H1 (cell line): ENCODE measurements around the gene ARFRP1. TPM values are rescaled to one million over a fixed set of nuclear protein-coding genes. Genes with fewer than 3 reads are reported as not detected.

Source experiments
- CTCF ChIA-PET: fragments of 300-600 bp; sonication (Branson Sonifier 250); formaldehyde crosslinking; loops from one replicate; lab custom pipeline; 2021; ENCODE audit not compliant: partially characterized antibody; lab: Charles Lee
- POLR2A ChIA-PET: fragments of 300-600 bp; sonication (Branson Sonifier 250); formaldehyde crosslinking; loops from one replicate; lab custom pipeline; 2021; ENCODE audit warnings: inconsistent platforms; ENCODE audit not compliant: partially characterized antibody; lab: Charles Lee
- DNase-seq, 2 experiments: peaks; one replicate each; pipeline versions ENCODE4 v3.0.0 to v3.0.0-alpha.2; 2010 to 2022; ENCODE audit warnings: low spot score in 2 of 2, low read depth in 1 of 2, mixed read lengths in 1 of 2
- FAIRE-seq: peaks from 2 replicates; lab custom pipeline; 2011; peaks lifted over from hg19 to GRCh38; lab: Jason Lieb, UNC
- H2AFZ ChIP-seq: 2 replicates; pipeline ENCODE4 v1.8.1; 2012; ENCODE audit warnings: low read length, inconsistent platforms
- H2AK5ac ChIP-seq: 2 replicates; pipeline ENCODE4 v1.6.1; 2013; ENCODE audit warnings: low read depth, low read length
- H2BK120ac ChIP-seq: replicated peaks from 2 replicates; pipeline ENCODE3; 2013; ENCODE audit warnings: low read depth, low read length, inconsistent platforms
- H2BK12ac ChIP-seq: 2 replicates; pipeline ENCODE4 v1.6.1; 2013; ENCODE audit warnings: low read depth, low read length
- H2BK15ac ChIP-seq: 2 replicates; pipeline ENCODE4 v1.6.1; 2013; ENCODE audit warnings: low read length
- H2BK20ac ChIP-seq: 2 replicates; pipeline ENCODE4 v1.6.1; 2013; ENCODE audit warnings: low read length
- H2BK5ac ChIP-seq: 2 replicates; pipeline ENCODE4 v1.6.1; 2013; ENCODE audit warnings: low read depth, low read length
- H3K14ac ChIP-seq: 2 replicates; pipeline ENCODE4 v1.6.1; 2013; ENCODE audit warnings: inconsistent platforms; ENCODE audit not compliant: insufficient read length
- H3K18ac ChIP-seq: 2 replicates; pipeline ENCODE4 v1.6.1; 2013; ENCODE audit warnings: low read length; ENCODE audit errors: extremely low read depth
- H3K23ac ChIP-seq: 2 replicates; pipeline ENCODE4 v1.6.1; 2013; ENCODE audit warnings: inconsistent platforms; ENCODE audit not compliant: insufficient read length
- H3K23me2 ChIP-seq: 2 replicates; pipeline ENCODE4 v1.6.1; 2013; ENCODE audit warnings: low read depth, low read length
- H3K27ac ChIP-seq: 2 replicates; pipeline ENCODE4 v1.6.1; 2011; ENCODE audit warnings: low read depth, low read length, inconsistent platforms
- H3K27me3 ChIP-seq, 4 experiments: replicated peaks in 1 of 4; 1 replicate in 1 of 4; 2 replicates in 3 of 4; pipeline versions ENCODE4 v1.6.1 to v1.8.1; 2011 to 2013; ENCODE audit warnings: low read length in 3 of 4, mild to moderate bottlenecking in 3 of 4, inconsistent platforms in 2 of 4, mixed read lengths in 2 of 4, moderate library complexity in 1 of 4; ENCODE audit not compliant: control insufficient read depth in 3 of 4, insufficient read depth in 3 of 4; ENCODE audit errors: extremely low read depth in 1 of 4
- H3K36me3 ChIP-seq, 4 experiments: 2 replicates each; pipeline versions ENCODE4 v1.6.1 to v1.8.1; 2011 to 2013; ENCODE audit warnings: mild to moderate bottlenecking in 4 of 4, low read length in 3 of 4, moderate library complexity in 2 of 4, control low read depth in 1 of 4, inconsistent platforms in 1 of 4; ENCODE audit not compliant: insufficient read depth in 4 of 4, control insufficient read depth in 2 of 4
- H3K4ac ChIP-seq: replicated peaks from 2 replicates; pipeline ENCODE3; 2013; ENCODE audit warnings: low read length, low read depth, mixed read lengths, inconsistent platforms; ENCODE audit not compliant: insufficient read length
- H3K4me1 ChIP-seq, 4 experiments: replicated peaks in 1 of 4; 1 replicate in 1 of 4; 2 replicates in 3 of 4; pipeline versions ENCODE4 v1.6.1 to v1.8.1; 2011 to 2013; ENCODE audit warnings: low read length in 3 of 4, inconsistent platforms in 2 of 4, mixed read lengths in 1 of 4; ENCODE audit not compliant: insufficient read depth in 4 of 4, control insufficient read depth in 3 of 4
- H3K4me2 ChIP-seq, 2 experiments: 2 replicates each; pipeline versions ENCODE4 v1.6.1 to v1.8.1; 2011 to 2013; ENCODE audit warnings: low read depth in 2 of 2, low read length in 2 of 2, control low read depth in 1 of 2, inconsistent platforms in 1 of 2, mild to moderate bottlenecking in 1 of 2; ENCODE audit not compliant: insufficient read depth in 1 of 2
- H3K4me3 ChIP-seq, 4 experiments: fragments of 200-600, 300-600 bp in 1 of 4; sonication (generic), shearing (Covaris generic), sonication (Bioruptor Twin) in 1 of 4; 2 replicates each; pipeline versions ENCODE4 v1.5.1 to v1.8.1; 2011 to 2016; ENCODE audit warnings: low read length in 4 of 4, low read depth in 3 of 4, control low read depth in 2 of 4, inconsistent platforms in 2 of 4, mild to moderate bottlenecking in 2 of 4, mixed read lengths in 1 of 4, moderate library complexity in 1 of 4; ENCODE audit not compliant: insufficient read depth in 2 of 4; ENCODE audit errors: extremely low read depth in 1 of 4
- H3K56ac ChIP-seq: replicated peaks from 2 replicates; pipeline ENCODE3; 2013; ENCODE audit warnings: low read depth, mild to moderate bottlenecking, mixed read lengths, low read length, inconsistent platforms; ENCODE audit not compliant: insufficient read length
- H3K79me1 ChIP-seq: 2 replicates; pipeline ENCODE4 v1.6.1; 2013; ENCODE audit warnings: low read depth, low read length, control low read depth
- H3K79me2 ChIP-seq, 2 experiments: 2 replicates each; pipeline versions ENCODE4 v1.6.1 to v1.8.1; 2012 to 2013; ENCODE audit warnings: low read length in 2 of 2, mild to moderate bottlenecking in 2 of 2, inconsistent platforms in 1 of 2; ENCODE audit not compliant: insufficient read depth in 2 of 2, control insufficient read depth in 1 of 2
- H3K9ac ChIP-seq, 4 experiments: replicated peaks in 1 of 4; 1 replicate in 1 of 4; 2 replicates in 3 of 4; pipeline versions ENCODE4 v1.6.1 to v1.8.1; 2011 to 2013; ENCODE audit warnings: low read depth in 3 of 4, low read length in 3 of 4, control low read depth in 2 of 4, mild to moderate bottlenecking in 2 of 4, moderate library complexity in 2 of 4, inconsistent platforms in 1 of 4; ENCODE audit errors: extremely low read depth in 1 of 4
- H3K9me3 ChIP-seq, 2 experiments: 2 replicates each; pipeline versions ENCODE4 v1.6.1 to v1.8.1; 2012 to 2013; ENCODE audit warnings: mild to moderate bottlenecking in 2 of 2, moderate library complexity in 2 of 2, control low read depth in 1 of 2, inconsistent platforms in 1 of 2, low read depth in 1 of 2, low read length in 1 of 2, mixed read lengths in 1 of 2; ENCODE audit not compliant: insufficient read depth in 2 of 2
- H4K20me1 ChIP-seq, 2 experiments: replicated peaks in 1 of 2; 2 replicates each; pipeline versions ENCODE3 to v1.8.1; 2011 to 2013; ENCODE audit warnings: inconsistent platforms in 2 of 2, low read length in 2 of 2, mild to moderate bottlenecking in 1 of 2; ENCODE audit not compliant: insufficient read depth in 2 of 2, control insufficient read depth in 1 of 2
- H4K5ac ChIP-seq: 2 replicates; pipeline ENCODE4 v1.6.1; 2013; ENCODE audit warnings: low read length, low read depth, mixed read lengths, inconsistent platforms; ENCODE audit not compliant: insufficient read length
- H4K8ac ChIP-seq: 2 replicates; pipeline ENCODE4 v1.8.0; 2013; ENCODE audit warnings: mild to moderate bottlenecking, moderate library complexity, low read length, inconsistent platforms; ENCODE audit not compliant: insufficient read depth; ENCODE audit errors: extremely low read depth
- H4K91ac ChIP-seq: replicated peaks from 2 replicates; pipeline ENCODE3; 2013; ENCODE audit warnings: low read length, mixed read lengths, inconsistent platforms; ENCODE audit not compliant: insufficient read length
- BRCA1 ChIP-seq: IDR thresholded peaks from 2 replicates; pipeline ENCODE4 v1.6.1; 2012; ENCODE audit warnings: low read depth, low read length, improper control_type of control experiment
- CBX5 ChIP-seq: fragments of 300-800, 300-1000 bp; sonication (generic); IDR thresholded peaks from 2 replicates; pipeline ENCODE4 v1.7.1; 2016; ENCODE audit warnings: antibody characterized with exemption, low read length, low read depth
- CEBPB ChIP-seq: IDR thresholded peaks from 2 replicates; pipeline ENCODE4 v1.6.1; 2012; ENCODE audit warnings: low read depth, low read length
- PHF8 ChIP-seq: fragments of 200-600 bp; sonication (generic); conservative IDR thresholded peaks from 2 replicates; pipeline ENCODE4 v1.7.1; 2012; ENCODE audit warnings: low read depth, mild to moderate bottlenecking, inconsistent platforms, low read length, moderate library complexity
- RNF2 ChIP-seq: fragments of 200-900, 300-1000 bp; sonication (generic); IDR thresholded peaks from 2 replicates; pipeline ENCODE4 v1.7.1; 2016; ENCODE audit warnings: borderline replicate concordance, low read depth, mild to moderate bottlenecking, antibody characterized with exemption, low read length; ENCODE audit not compliant: poor library complexity, severe bottlenecking; ENCODE audit errors: missing control alignments
- RXRA ChIP-seq: IDR thresholded peaks from 2 replicates; pipeline ENCODE4 v1.6.1; 2011; ENCODE audit warnings: low read depth, mild to moderate bottlenecking, low read length, moderate library complexity; ENCODE audit not compliant: insufficient read depth
- TAF1 ChIP-seq: IDR thresholded peaks from 2 replicates; pipeline ENCODE4 v1.6.1; 2011; ENCODE audit warnings: mild to moderate bottlenecking, low read depth, low read length
- TAF7 ChIP-seq: optimal IDR thresholded peaks from 2 replicates; pipeline ENCODE3; 2011; ENCODE audit warnings: low read depth, mild to moderate bottlenecking, inconsistent platforms, low read length, moderate library complexity, borderline replicate concordance
- WGBS, 2 experiments: shearing (Covaris generic) in 1 of 2; methylation state at CpG; one replicate each; pipeline versions ENCODE4 v1.1.6 to v1.1.7; 2013 to 2015; ENCODE audit warnings: low lambda C conversion rate in 2 of 2, mixed read lengths in 2 of 2, inconsistent platforms in 1 of 2, low coverage in 1 of 2, missing lambda C conversion rate in 1 of 2; ENCODE audit not compliant: insufficient replicate concordance in 2 of 2, insufficient coverage in 1 of 2, insufficient read length in 1 of 2; ENCODE audit errors: extremely low coverage in 1 of 2, missing lambda C conversion rate in 1 of 2; 5-methylcytosine and 5-hydroxymethylcytosine counted together
- polyA plus RNA-seq, 7 experiments: library from polyadenylated mRNA; depleted of rRNA in 3 of 7; stranded (reverse) in 5 of 7; unstranded in 2 of 7; fragments of >200 nt in 5 of 7; fragments of 200-250 nt in 2 of 7; gene quantifications; 1 replicate in 5 of 7; 2 replicates in 1 of 7; 4 replicates in 1 of 7; pipeline versions ENCODE4 v1.2.1 to v1.2.3, GENCODE V29; 2011 to 2013; ENCODE audit warnings: missing spikeins in 2 of 7, mixed read lengths in 2 of 7
- total RNA-seq: library from RNA; stranded (reverse); fragmentation: NEBNext Ultra II Directional; extraction: Animal tissue kit (Norgen Biotek cat#: 25700); gene quantifications from 2 replicates; pipeline ENCODE4 v1.2.1, GENCODE V29; 2021
- TF ChIP-seq, protein P1 (sequence below): IDR thresholded peaks from 2 replicates; pipeline ENCODE4 v1.6.1; 2011; ENCODE audit warnings: low read length, improper control_type of control experiment

Gene ARFRP1
- total and polyA plus RNA-seq, 2 of the 8 experiments (the other 6 are each of a cell fraction or from before 2014, with no cell fraction given), result 12.9 to 22.9 TPM

DNA sequence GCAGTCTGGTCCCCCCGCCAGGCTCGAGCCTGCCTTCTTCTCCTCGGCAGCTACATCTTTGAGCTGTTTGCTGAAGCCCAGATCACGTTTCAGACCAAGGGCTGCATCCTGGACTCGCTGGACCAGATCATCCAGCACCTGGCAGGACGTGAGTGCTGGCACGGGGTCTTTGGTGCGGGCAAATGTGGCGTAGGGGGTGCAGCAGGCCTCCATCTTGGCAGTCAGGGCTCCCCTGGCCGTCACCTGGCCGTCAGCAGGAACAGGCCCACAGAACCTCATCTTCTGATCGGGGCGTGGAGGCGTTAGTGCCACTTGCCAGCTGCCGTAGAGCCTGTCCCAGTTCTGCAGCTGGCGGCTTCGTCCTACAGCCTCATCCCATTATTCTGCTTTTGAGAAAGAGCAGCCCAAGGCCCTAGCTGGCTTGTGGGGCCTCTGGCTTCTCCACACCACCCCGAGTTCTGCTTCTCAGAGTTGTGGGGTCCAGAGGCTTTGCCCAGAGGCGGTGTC, 27.9 kb downstream of the ARFRP1 start:
- TF ChIP-seq RXRA (no peak), CEBPB (no peak), TAF7 (no peak), TAF1 (no peak), BRCA1 (no peak), PHF8 (no peak), RNF2 (no peak), CBX5 (no peak)
- TF ChIP-seq, protein P1, sequence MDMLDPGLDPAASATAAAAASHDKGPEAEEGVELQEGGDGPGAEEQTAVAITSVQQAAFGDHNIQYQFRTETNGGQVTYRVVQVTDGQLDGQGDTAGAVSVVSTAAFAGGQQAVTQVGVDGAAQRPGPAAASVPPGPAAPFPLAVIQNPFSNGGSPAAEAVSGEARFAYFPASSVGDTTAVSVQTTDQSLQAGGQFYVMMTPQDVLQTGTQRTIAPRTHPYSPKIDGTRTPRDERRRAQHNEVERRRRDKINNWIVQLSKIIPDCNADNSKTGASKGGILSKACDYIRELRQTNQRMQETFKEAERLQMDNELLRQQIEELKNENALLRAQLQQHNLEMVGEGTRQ, result no peak
- 89% methylated on average over 19 of the region's 19 CpGs; no CpG with 5 or more reads in 1 of the 2 experiments for WGBS, 2 experiments
- H2BK20ac ChIP-seq, result no peak overlapping the region

More for the DNA sequence above, 27.9 kb downstream of the ARFRP1 start:
- H4K20me1 ChIP-seq, result peaks cover 0 to 7% of the 10 kb centered on the region in 2 experiments
- H3K27me3 ChIP-seq, result no peaks in the 10 kb centered on the region
- H4K5ac ChIP-seq, result no peak overlapping the region
- H2BK5ac ChIP-seq, result no peak overlapping the region
- H2AK5ac ChIP-seq, result no peak overlapping the region
- H3K9ac ChIP-seq, result no peak overlapping the region
- ChIA-PET CTCF (interaction anchor here (0.9 to 1.1 kb wide), 2 partner anchors 22 to 141 kb away, joined by 3 to 4 read pairs; partner anchors contain the start of gene RTEL1), POLR2A (interaction anchor here (0.9 to 1.7 kb wide), 4 partner anchors 9 to 22 kb away, joined by 4 to 6 read pairs (median 6); partner anchors contain the start of gene RTEL1)
- H3K9me3 ChIP-seq, result no peaks in the 10 kb centered on the region
- no peak overlapping the region for H3K4me3 ChIP-seq
- no peak overlapping the region for H2BK12ac ChIP-seq
- H3K79me1 ChIP-seq, result no peaks in the 10 kb centered on the region
- H2BK15ac ChIP-seq, result no peak overlapping the region
- no peak overlapping the region for H4K8ac ChIP-seq
- no peak overlapping the region for H2AFZ ChIP-seq
- no peak overlapping the region for H3K18ac ChIP-seq
- no peak overlapping the region for H3K4ac ChIP-seq
- no peaks in the 10 kb centered on the region for H3K79me2 ChIP-seq
- DNase-seq (no peak), FAIRE-seq (no peak)
- no peak overlapping the region for H4K91ac ChIP-seq
- H3K27ac ChIP-seq, result no peak overlapping the region; the same call in 1 of the 2 replicates
- no peak overlapping the region for H2BK120ac ChIP-seq
- H3K14ac ChIP-seq, result no peak overlapping the region
- peaks cover 0 to 5% (median 2%) of the 10 kb centered on the region in 4 experiments; a peak in 4 of 8 replicates for H3K36me3 ChIP-seq
- no peaks in the 10 kb centered on the region; the same call in 1 of the 2 replicates for H3K23me2 ChIP-seq
- no peaks in the 10 kb centered on the region for H3K4me1 ChIP-seq
- no peak overlapping the region for H3K4me2 ChIP-seq
- H3K23ac ChIP-seq, result no peak overlapping the region
- no peak overlapping the region for H3K56ac ChIP-seq
